GM21825 (cell line): ENCODE data around the gene ZBTB46.

Source experiments
- ATAC-seq: cut with Tn5 transposase; IDR thresholded peaks from one replicate; pipeline ENCODE4 v1.9.1; 2021; ENCODE audit warnings: mild to moderate bottlenecking, moderate library complexity; ENCODE audit not compliant: unreplicated experiment

The ZBTB46 gene

DNA sequence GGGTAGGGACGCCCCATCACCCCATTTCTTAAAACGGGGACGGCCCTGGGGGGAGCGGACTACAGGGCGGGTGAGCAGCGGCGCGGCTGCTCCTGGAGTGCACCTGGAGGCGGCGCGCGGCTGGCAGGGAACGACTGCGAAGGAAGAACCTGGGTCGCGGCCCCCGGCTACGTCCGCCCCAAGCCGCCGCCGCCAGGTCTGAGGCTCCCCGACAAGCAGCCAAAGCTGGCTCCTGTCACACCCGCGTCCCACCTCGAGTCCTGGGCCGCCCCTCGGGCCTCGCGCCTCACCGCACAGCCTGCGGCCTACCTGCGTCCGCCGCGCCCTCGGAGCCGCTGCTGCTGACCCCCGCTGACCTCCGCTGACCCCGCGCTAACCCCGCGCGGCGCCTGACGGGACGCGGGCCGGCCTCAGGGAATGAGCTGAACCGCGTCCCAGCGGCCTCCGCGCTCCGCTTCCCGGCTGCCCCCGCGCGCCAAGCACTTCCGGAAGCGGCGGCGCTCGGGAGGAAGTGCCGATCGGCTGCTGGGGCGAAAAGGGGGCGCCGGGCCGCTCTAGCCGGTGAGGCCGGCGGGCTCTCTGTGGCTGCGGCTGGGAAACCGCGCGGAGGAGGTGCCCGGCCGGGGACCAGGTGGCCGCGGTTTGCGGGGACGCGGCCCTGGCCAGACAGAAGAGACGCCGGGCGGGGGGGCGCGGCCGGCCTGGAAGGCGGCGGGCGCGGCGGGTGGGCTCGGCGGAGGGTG lies 123.3 kb downstream of the ZBTB46 start, which contains the start of the genes ARFRP1 and ZGPAT:
Gene ARFRP1 (minus strand): TSS at position 419 of the 743 bp plus-strand sequence. CDS start 885 bp downstream, outside the sequence.
Gene ZGPAT (plus strand): TSS at position 482 of the 743 bp plus-strand sequence. CDS start 542 bp downstream, outside the sequence.
- peak; percentile 65 for ATAC-seq

DNA sequence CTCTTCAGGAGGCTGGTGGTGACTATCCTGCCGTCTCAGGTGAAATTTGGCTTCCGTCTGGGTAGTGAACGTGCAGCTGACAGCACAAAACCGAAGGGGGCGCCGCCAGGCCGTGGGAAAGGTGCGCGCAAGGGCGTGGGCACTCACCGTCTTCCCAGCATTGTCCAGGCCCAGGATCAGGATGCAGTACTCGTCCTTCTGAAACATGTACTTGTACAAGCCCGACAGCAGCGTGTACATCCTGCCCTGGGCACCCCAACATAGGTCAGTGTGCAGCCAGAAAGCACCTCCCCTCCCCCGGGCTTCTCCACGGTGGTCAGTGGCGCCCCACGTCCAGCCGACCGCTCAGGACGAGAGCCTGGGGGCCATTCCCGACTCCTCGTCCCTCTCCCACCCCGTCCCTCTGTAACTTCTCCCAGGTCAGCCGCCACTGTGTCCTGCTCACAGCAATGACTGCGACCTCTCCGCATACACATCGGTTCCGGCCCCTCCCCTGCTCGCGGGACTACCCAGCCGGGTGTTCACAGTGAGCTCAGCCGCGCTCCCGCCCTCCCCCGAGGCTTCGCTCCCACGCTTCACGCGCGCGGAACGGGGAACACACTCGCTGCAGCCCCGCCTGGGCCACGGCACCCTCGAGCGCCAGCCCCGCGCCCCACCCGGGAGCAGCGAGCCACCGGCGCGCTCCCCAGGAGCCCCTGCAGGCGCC lies 124.1 kb downstream of the ZBTB46 start:
- peak; percentile 28 for ATAC-seq

DNA sequence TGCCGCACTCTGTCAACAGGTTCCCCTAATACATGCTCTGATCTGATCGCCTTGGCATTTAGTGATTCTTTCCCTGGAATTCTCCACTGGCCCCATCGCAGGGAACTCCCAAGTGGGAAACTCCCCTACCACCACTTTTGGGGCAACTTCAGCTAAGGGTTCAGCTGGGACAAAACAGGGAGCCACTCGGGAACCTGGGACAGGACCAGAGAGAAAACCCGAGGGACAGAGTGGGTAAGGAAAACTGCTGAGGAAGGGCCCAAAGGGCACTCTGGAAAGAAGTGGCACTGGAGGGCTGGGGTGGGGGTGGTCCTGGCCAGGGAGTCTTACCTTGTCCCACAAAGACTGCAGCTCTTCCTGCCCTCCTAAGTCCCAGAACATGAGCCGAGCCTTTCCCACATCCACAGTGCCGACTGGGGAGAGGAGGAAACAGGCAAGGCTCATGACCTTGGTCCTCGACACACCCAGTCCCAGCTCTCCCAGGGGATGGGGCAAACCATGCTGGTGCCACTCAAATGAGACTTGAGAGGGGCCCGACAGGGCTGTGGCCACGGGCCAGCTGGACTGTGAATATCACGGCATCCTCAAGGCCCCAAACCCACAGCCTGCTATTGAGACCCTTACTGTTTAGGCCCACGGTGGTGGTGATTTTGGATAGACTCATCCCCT lies 124.9 kb downstream of the ZBTB46 start:
- ATAC-seq, result no peak

DNA sequence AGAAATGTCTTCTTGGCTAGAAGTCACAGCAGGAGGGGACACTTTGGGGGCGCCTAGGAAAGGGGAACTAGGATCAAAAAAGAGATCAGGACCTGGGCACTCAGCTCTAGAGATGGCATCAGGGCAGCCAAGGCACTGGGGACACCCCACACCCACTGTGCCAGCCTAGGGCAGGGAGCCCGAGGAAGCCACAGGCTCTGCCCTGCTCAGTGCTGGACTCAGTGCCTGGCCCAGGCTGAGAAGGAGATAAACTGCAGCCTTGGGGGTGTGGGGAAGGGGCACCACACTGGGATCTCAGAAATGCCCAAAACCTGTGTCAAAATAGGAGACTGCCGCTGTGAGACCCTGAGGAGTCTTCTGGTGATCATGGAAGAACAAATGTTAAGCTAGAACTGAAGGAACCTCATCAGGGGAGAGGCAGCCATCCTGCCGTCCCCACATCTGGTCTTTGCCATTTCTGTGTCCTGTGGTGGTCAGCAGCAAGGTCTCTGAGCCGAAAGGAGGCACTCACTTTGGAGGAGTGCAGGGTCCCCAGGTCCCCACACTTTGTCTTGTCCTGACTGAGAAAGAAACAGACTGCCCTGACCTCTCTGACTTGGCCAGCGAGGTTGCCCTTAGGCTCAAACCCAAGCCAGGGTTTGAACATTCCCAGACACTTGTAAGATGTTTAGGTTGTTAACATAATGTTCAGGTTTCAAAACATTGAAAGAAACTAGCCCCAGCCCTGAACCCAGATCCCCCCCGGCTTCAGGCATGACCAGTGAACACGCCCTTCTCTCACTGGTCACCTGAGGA lies 125.6 kb downstream of the ZBTB46 start:
- ATAC-seq, result no peak

DNA sequence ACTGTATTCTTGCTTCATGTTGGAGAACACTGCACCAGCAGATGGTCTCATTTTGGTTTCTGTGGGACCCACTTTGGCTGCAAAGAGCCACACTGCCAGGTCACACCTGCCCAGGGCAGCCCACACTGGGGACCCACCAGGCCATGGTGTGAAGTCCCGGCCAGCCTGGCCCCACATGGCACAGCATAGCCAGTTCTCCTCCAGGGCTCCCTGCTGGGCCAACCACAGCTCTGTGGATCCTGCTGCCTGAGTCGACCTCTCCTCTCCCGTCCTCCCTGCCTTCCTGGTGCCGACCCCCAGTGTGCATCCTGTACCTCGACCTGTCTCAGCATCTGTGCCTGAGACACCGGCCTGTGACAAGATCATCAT lies 126.3 kb downstream of the ZBTB46 start:
- no peak for ATAC-seq

DNA sequence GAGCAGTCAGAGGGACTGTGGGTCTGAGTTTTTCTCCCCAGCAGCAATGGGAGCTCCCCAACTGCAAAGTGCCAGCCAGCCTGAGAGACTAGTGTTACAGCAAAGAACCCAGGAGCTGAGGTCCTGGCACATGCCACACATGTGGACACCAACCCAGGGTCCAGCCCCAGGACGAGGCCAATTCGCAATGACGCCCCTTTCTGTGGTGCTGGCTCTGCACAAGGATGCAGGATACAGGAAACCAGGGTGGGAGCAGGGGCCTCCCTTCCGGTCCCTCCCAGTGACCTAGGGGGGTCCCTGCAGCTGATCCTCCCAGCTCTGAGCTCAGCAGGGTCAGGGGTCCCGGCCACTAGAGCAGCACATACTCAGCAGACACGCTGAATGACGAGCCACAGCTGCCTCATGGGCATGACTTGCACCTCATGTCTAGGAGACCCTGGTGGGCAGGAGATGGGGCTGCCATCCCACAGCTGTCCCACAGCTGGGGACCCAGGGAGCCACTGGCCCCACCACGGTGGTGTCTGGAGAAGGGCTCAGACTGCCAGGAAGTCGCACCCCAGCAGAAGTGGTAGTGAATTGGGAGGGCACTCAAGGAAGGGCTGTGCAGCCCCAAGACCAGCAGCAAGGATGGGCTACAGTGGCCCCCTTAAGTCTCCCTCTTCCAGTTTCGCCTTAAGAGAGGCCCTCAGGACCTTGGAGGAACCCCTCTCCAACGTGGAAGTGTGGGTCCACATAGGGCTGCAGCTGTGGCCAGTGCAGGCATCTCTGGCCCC lies 126.9 kb downstream of the ZBTB46 start:
- no peak for ATAC-seq

DNA sequence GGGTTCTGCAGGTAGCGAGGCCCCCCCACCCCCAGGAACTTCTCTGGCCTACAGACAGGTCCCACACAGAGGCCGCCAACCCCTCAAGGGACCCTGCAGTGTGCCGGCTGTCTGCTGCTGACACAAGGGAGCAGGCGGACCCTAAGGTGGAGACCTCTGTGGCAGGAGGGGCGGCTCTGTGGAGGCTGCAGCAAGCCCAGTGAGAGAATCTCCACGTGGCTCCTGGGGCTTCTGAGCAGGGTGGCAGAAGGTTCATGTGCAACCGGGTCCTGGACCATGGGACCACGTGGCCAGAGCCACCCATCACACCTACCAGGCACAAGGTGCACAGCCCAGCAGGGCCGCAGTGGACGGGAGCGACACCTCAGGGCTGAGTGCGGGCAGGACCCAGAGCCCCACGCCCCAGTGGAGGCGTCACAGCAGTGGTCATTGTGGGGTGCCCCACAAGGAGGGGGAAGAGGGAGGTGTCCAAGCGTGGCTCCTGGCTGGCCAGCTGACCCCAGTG lies 127.5 kb downstream of the ZBTB46 start:
- ATAC-seq, result no peak

DNA sequence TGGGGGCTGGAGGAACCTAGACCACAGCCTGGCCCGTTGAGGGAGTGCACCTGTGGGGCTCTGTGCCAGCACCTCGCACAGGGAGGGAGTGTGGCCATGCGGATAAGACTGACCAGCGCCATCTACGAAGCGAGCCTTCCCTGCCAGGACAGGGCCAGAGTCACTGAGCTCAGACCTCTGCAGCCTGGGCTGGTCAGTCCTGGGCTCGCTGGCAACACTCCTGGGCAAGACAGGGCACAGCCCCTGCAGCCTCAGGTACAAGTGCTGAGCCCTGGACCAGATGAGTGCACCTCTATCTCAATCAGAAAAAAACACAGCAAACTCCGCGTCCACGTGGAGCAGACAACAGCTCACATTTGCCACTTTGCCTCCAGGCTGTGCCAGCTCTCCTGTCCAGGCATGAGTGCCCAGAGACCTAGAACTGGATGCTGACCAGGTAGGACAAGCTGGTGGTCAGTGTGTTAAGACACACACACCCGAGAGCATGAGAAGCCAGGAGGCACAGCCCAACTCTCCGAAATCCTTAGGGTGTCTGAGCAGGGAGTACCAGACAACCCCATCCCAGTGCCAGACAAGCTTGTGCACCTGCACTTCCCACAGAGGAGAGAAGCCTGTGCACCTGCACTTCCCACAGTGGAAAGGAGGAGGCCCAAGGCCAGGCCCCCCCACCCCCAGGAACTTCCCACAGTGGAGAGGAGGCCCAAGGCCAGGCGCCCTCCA lies 128.2 kb downstream of the ZBTB46 start:
- no peak for ATAC-seq

DNA sequence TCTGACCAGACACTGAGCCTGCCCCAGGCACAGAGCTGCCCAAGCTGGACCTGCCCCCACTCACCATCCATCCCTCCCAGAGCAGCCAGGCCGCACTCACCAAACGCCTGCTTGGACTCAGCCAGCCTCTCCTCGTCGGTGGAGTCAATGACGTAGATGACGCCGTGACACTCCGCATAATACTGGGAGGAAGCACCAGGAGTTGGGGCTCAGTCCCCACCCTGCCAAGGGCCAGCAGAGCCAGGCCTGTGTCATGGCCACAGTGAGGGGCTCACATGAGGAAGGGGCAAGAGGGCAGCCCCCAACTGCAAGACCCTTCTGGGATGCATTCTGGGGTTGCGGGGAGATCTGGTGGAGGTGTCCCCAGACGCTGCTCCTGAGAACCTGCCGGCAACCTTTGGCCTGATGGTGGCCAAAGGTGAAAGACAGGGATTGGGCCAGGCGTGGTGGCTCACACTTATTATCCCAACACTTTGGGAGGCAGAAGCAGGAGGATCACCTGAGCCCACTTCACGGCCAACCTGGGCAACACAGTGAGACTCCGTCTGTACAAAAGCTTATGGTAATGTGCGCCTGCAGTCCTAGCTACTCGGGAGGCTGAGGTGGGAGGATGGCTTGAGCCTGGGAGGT lies 128.9 kb downstream of the ZBTB46 start:
- no peak for ATAC-seq

DNA sequence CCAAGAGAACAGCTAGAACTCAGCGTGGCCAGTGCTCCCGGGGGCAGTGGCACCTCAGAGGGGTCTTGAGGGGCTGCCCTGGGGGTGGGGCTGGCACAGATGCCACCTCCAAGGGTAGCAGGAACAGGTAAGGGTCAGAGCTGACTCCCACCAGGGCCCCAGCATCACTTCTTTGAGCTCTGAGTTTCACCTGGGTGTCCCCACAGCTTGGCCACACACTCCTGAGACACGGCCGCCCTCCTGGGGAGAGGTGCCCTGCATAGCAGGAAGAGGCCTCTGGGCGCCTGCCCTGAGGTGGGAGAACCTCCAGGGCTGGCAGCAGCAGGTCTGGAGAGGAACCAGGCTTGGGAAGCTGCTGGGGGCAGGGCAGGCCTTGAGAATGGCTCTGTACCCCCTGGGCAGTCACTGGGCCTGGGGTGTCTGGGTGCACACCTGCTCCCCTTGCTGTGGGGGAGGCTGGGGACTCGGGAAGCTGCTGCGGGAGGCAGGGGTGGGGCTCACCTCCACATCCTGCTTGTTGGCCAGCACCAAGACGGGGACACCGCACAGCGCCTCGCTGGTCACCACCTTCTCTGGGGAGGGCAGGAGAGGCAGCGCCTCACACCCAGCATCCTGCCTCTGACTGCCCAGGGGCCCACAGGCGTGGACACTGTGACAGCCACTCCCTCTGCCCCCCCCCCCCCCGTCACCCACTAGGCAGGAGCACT lies 129.6 kb downstream of the ZBTB46 start:
- no peak for ATAC-seq

DNA sequence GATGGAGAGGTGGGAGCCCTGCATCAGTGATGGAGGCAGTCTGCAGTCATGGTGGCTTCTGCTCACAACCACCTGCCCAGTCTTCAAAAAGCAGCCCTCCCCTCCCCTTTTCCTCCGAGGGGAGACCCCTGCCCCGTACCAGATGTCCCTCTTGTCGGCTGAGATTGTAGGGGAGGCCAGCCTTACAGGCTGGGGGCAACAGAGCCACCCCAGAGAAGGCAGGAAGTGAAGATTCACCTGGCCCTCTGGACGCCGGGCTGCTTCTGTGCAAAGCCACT lies 130.1 kb downstream of the ZBTB46 start:
- ATAC-seq, result no peak

DNA sequence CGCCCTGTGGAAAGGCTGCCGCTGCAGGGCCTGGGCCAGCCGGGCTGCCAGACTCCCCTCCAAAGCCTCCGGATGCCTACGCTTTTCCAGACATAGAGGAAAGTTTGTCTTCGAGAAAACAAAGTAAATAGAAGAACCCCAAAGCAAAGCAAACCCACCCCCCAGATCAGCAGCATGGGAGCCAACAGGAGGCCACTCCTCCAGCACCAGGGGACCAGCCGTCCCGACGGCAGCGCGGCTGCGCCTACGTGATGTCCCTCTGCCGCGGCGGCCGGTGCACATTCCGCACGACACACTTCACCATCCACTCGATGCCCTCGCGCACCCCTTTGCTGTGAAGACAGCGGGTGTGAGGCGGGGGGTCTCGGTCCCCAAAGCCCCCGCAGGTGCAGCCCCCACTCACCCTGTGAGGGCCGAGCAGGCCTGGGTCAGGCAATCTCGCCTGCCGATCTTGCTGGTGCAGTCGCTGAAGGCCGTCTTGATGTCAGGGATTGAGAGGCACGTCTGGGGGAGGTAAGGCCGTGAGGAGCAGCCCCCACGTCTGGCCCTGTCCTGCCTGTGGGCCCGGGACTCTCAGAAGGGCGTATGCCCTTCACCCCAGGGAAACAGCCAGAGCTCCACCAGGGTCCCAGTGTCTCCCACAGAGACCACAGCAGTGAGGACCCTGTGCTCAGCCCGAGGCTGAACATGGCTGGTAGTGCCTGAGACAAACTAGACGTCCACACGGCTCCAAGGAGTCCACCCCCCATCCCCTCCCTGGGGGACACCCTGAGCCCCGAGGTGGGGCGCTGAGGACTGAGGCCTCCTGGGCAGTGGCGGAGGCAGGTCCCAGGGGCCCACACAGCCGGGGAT lies 130.6 kb downstream of the ZBTB46 start:
- no peak for ATAC-seq

DNA sequence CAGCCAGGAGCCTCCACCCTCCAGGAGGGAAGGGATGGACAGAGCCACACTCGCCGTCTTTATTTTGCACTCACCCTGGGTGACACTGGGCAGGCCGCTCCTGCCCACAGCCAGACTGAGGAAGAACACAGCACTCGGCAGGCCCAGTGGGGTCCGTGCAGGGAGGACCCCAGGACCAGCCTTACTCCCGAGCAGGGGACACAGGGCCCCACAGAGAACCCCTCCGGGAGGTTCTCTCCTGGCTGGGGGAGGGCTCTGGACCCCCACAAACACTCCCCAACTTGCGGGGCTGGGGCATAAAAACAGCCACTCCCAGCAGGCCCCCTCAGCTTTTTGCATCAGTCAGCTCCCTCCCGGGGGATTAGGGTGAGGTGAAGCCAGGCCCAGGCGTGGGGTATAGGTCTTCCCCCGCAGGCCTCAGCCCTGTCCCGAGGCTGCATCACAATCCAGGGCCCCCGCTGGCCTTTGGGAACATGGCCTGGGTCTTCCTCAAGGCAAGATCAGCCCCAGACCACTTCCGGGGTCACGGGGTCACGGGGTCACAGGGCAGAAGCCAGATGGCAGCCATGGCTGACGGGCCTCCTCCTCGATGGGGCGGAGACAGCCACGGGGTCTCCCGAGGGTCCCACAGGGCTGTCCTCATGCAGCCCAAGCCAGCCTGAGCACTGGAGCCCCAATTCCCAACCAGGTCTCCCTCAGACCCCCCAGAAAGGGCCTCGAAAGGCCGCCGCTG lies 131.4 kb downstream of the ZBTB46 start:
- no peak for ATAC-seq

DNA sequence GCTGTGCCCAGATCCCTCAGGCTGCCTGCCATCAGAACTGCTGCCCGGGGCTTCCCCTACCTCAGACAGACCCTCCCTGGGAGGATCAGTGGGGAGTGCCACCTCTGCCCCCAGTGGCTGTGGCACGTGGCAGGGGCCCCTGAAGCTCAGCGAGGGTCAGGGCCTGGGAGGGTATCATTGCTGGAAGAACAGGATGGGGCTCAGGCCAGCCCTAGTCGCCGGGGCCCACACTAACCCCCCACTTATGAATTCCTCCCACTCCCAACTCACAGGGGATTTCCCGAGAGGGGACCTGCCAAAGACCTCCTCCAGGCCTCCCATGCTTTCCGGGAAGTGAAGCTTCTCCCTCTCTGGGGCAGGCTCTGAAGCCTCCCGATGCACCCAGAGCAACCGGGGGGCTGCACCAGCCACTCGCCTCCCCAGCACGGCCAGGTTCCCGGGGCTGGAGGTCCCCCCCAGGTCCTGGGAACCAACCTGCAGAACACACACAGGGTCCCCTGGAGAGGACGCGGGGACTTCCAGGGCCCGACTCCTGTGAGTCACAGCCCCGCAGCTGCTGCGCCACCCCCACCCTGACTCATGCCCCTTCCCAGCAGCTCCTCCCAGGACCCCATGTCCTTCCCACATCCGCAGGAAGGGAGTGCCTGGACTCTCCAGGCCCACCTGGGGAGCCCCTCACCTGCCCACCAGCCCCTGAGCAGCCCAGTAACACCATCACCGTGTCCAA lies 132.2 kb downstream of the ZBTB46 start:
- no peak for ATAC-seq

DNA sequence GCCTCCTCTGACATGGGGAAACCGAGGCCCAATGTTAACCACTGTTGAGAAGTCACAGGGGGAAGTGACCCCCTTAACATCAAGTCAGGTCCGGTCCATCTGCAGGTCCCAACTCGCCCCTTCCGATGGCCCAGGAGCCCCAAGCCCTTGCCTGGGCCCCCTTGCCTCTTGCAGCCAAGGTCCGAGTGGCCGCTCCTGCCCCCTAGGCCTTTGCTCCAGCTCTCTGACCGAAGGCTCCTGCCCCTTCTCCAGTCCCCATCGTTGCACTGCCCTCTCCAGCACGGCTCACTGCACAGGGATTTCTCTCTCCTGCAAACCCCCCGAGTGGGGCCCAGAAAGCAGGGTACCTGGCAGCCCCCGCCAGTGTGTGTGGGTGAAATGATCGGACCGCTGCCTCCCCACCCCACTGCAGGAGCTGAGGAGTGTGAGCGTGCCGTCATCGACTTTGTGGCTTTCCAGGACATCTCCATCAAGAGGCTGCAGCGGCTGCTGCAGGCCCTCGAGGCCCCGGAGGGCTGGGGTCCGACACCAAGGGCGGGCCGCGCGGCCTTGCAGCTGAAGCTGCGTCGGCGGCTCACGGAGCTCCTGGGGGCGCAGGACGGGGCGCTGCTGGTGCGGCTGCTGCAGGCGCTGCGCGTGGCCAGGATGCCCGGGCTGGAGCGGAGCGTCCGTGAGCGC lies 133.1 kb downstream of the ZBTB46 start:
- ATAC-seq, result no peak
